ENCODE data around the gene BCL11B. TPM values are rescaled to one million over a fixed set of nuclear protein-coding genes. Genes with fewer than 3 reads are reported as not detected.

The BCL11B gene
- total and polyA plus RNA-seq, 2 donors, result 0.27 to 1.3 TPM

- Histone ChIP-seq H3K27ac (ENCODE audit: low read depth) (no peak overlapping the region), H3K36me3 (ENCODE audit: insufficient read depth) (no peaks in the 10 kb centered on the region), H3K4me3 (ENCODE audit: low read depth, low read length) (no peak overlapping the region), H3K4me1 (ENCODE audit: insufficient read depth) (no peaks in the 10 kb centered on the region)
- 95% methylated on average over 13 of the region's 13 CpGs for WGBS
- DNase-seq (ENCODE audit: extremely low spot score), result no peak
Observed at GRCh38 chr14:99121319-99121875, 150.6 kb downstream of the BCL11B start.

GRCh38 chr14:99120526-99121318, 151.3 kb downstream of the BCL11B start:
- no peak for DNase-seq (ENCODE audit: extremely low spot score)
- no peak overlapping the region for H3K4me3 ChIP-seq (ENCODE audit: low read depth, low read length)
- no peak overlapping the region for H3K27ac ChIP-seq (ENCODE audit: low read depth)
- no peaks in the 10 kb centered on the region for H3K36me3 ChIP-seq (ENCODE audit: insufficient read depth)
- 83% methylated on average over 17 of the region's 17 CpGs for WGBS
- no peaks in the 10 kb centered on the region for H3K4me1 ChIP-seq (ENCODE audit: insufficient read depth)

GRCh38 chr14:99119554-99120525, 152.2 kb downstream of the BCL11B start:
- H3K36me3 ChIP-seq (ENCODE audit: insufficient read depth), result no peaks in the 10 kb centered on the region
- H3K4me3 ChIP-seq (ENCODE audit: low read depth, low read length), result no peak overlapping the region
- H3K4me1 ChIP-seq (ENCODE audit: insufficient read depth), result no peaks in the 10 kb centered on the region
- H3K27ac ChIP-seq (ENCODE audit: low read depth), result no peak overlapping the region
- 61% methylated on average over 18 of the region's 18 CpGs for WGBS
- DNase-seq (ENCODE audit: extremely low spot score), result no peak

Other genes starting within 250 kb of the BCL11B start
- 72.1 TPM for gene SETD3, start 208.7 kb upstream of the BCL11B start, total RNA-seq
- gene SETD3, start 208.7 kb upstream of the BCL11B start, polyA plus RNA-seq, result 68.6 TPM
- 74.9 TPM for gene CCNK, start 209.2 kb upstream of the BCL11B start, total RNA-seq
- gene CCNK, start 209.2 kb upstream of the BCL11B start, polyA plus RNA-seq, result 18.6 TPM